Measurements from ENCODE around the gene CNKSR3.
"Not testable (repeated sequence)": the region's sequence is repeated elsewhere in the genome, so short reads cannot be mapped to it uniquely, and the experiment has no call there.

CNKSR3 gene

GRCh38 chr6:154526996-154527395 is 16.5 kb upstream of the CNKSR3 start:
- DNase-seq, result no peak

GRCh38 chr6:154522576-154522975 is 12.1 kb upstream of the CNKSR3 start:
- no peak for DNase-seq

GRCh38 chr6:154521412-154521811 is 10.9 kb upstream of the CNKSR3 start:
- no peak for DNase-seq

- DNase-seq, result no peak
Measured at GRCh38 chr6:154520280-154520679, 9.8 kb upstream of the CNKSR3 start.

- no peak for DNase-seq
Measured at GRCh38 chr6:154518396-154518795, 7.9 kb upstream of the CNKSR3 start.

- DNase-seq, result no peak
Measured at GRCh38 chr6:154516276-154516675, 5.8 kb upstream of the CNKSR3 start.

- DNase-seq, result no peak
Measured at GRCh38 chr6:154515826-154516225, 5.3 kb upstream of the CNKSR3 start.

- DNase-seq, result not testable (repeated sequence)
Measured at GRCh38 chr6:154515076-154515475, 4.6 kb upstream of the CNKSR3 start.

- DNase-seq, result no peak
Measured at GRCh38 chr6:154514481-154514880, 4.0 kb upstream of the CNKSR3 start.

- DNase-seq, result no peak
Measured at GRCh38 chr6:154513601-154514320, 3.3 kb upstream of the CNKSR3 start.

- DNase-seq, result no peak
Measured at GRCh38 chr6:154512201-154512600, 1.7 kb upstream of the CNKSR3 start.

- DNase-seq, result no peak
Measured at GRCh38 chr6:154511791-154512190, 1.3 kb upstream of the CNKSR3 start.

- peak; percentile 15 for DNase-seq
Measured at GRCh38 chr6:154509421-154510143, 903 bp downstream of the CNKSR3 start.

GRCh38 chr6:154508573-154509375 is 1.7 kb downstream of the CNKSR3 start:
- no peak for DNase-seq

GRCh38 chr6:154506991-154507898 is 3.2 kb downstream of the CNKSR3 start:
- DNase-seq, result no peak

GRCh38 chr6:154506582-154506981 is 3.9 kb downstream of the CNKSR3 start:
- DNase-seq, result no peak

GRCh38 chr6:154506108-154506507 is 4.4 kb downstream of the CNKSR3 start:
- DNase-seq, result no peak

- DNase-seq, result no peak
Measured at GRCh38 chr6:154504865-154505449, 5.5 kb downstream of the CNKSR3 start.

- no peak for DNase-seq
Measured at GRCh38 chr6:154504102-154504501, 6.4 kb downstream of the CNKSR3 start.

- no peak for DNase-seq
Measured at GRCh38 chr6:154503658-154504057, 6.8 kb downstream of the CNKSR3 start.

- no peak for DNase-seq
Measured at GRCh38 chr6:154502553-154502952, 7.9 kb downstream of the CNKSR3 start.

- no peak for DNase-seq
Measured at GRCh38 chr6:154501578-154501868, 9.0 kb downstream of the CNKSR3 start.
